IPS-NIHi11 (cell line): ENCODE measurements around the gene ADAMTS12.

Experiments
- DNase-seq: peaks from one replicate; pipeline ENCODE4 v3.0.0; 2012; ENCODE audit warnings: mixed read lengths, low spot score

The ADAMTS12 gene

GRCh38 chr5:33761139-33761538, 130.7 kb downstream of the ADAMTS12 start:
- DNase-seq = peak; percentile 24

GRCh38 chr5:33758737-33759136, 133.1 kb downstream of the ADAMTS12 start:
- DNase-seq = no peak

GRCh38 chr5:33756491-33756890, 135.3 kb downstream of the ADAMTS12 start:
- no peak for DNase-seq

GRCh38 chr5:33755231-33755630, 136.6 kb downstream of the ADAMTS12 start:
- DNase-seq = no peak

GRCh38 chr5:33753704-33754103, 138.1 kb downstream of the ADAMTS12 start:
- no peak for DNase-seq

DNA sequence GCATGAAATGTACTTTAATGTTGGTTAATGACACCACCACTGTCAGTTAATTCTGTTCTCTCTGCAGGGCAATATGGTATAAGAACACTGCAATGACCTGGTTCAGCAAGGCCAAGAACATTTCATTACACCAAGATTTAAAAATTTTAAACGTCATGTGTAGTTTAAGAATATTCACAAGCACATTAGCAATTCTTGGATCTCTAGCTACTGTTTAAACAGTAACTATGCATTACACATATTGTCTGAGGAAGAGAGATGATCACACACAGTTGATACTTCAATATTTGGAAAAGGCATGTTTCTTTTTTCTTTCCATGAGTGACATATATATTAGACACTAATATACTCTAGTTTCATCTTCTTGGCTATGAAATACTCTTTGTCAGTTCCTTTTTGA, 143.0 kb downstream of the ADAMTS12 start:
- DNase-seq = no peak

DNA sequence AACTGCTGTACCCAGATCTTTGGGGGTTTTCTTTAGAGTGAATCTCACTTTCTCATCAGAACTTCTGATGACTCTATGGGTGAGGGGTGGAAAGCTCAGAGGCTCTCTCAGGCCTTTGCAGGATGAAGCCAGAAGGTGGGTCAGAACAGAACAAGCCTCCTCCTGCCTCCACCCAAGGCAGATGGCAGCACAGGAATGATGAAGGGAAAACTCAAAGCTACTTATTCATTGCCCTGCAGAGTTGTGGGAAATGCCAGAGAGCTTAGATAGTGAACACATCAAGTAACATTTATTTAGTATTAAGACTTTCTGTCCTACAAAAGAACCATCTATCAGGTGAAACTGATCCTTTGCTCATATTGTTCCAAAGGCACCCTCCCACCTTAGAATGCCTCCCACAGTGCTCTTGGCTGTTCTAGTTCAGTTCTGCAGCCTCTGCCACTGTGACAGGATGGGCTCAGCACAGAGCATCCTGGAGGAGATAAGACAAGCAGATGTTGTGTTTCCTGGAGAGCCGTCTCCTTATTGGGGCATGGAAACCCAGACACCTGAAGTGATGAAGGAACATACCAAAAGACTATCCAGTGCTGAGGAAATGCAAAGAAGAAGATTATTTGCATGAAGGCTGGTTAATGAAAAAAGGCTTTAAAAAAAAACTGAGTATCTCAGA, 146.6 kb downstream of the ADAMTS12 start:
- no peak for DNase-seq

- no peak for DNase-seq
Measured at GRCh38 chr5:33743099-33743498, 148.7 kb downstream of the ADAMTS12 start.

GRCh38 chr5:33742181-33742580, 149.6 kb downstream of the ADAMTS12 start:
- DNase-seq = no peak

DNA sequence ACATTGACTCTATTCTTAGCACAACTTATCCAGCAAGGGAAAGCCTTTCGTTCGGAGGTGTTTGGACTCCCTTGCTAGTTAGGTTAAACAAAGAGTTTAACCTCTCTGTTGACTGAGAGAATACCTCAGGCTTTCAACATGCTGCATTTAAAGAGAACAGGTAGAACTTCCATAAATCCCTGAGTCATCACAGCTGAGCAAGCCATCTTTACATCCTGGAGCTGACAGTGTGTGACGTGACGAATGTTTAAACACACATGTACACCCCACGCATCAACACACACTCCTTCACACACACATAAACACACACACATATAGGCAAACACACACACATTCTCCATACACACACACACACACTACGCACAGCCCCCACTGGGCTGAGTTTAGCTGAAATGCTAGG, 152.8 kb downstream of the ADAMTS12 start:
- DNase-seq = no peak

DNA sequence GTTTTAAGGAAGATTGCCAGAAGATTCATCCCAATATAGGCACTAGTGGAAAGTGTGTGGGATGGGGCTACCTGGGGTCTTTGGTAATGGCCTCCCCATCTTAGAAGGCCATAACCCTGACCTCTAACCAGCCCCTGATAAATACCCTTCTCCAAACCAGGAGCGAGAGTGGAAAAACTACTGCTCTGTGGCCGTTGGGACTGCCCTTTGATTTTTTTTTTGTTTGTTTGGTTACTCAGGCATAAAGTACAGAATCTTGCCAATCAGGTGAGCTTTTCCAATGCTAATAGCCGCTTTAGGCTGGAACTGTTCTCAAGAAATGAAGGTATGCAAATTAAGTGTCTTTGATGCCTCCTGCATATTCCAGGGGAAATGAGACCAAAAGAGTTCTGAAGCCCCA, 153.7 kb downstream of the ADAMTS12 start:
- no peak for DNase-seq

DNA sequence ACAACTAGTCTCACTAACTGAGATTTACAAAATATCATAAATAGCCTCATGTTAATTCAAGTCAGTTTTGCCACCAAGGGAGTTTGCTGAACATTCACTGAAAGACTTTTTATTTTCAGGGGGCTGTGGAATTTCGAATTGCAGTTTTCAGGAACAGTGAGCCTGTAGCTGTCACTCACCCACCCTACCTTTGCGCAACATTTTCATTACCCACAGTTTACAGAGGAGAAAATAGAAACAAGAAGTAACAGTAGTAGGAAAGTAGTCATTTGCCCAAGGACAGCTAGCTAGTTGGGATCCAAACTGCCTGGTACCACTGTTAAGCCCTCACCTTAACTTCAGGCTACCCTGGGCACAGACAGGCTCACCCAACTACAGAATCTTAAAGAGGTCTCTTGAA, 154.1 kb downstream of the ADAMTS12 start:
- DNase-seq = no peak

- DNase-seq = no peak
Measured at GRCh38 chr5:33737284-33737683, 154.5 kb downstream of the ADAMTS12 start.

DNA sequence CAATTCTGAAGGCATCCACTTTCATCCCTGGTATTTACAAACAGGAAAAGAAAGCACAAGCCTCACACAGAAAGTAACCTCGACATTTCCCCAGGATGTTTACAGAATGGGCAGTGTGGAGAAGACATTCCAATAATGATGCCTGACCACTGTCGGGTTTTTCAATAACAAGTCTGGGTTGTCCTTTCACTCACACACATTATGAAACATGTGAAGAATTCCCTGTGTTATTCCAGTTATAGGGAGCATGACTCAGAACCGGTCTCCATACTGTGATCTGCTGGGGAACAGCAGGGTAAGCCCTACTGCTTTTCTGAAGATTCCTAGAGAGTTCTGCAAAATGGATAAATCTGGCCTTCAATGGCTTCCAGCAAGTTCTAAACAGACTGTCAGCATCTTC, 155.3 kb downstream of the ADAMTS12 start:
- DNase-seq = no peak

GRCh38 chr5:33735072-33735471, 156.7 kb downstream of the ADAMTS12 start:
- no peak for DNase-seq

GRCh38 chr5:33734537-33734936, 157.3 kb downstream of the ADAMTS12 start:
- no peak for DNase-seq

- DNase-seq = no peak
Measured at GRCh38 chr5:33733225-33733624, 158.6 kb downstream of the ADAMTS12 start.

DNA sequence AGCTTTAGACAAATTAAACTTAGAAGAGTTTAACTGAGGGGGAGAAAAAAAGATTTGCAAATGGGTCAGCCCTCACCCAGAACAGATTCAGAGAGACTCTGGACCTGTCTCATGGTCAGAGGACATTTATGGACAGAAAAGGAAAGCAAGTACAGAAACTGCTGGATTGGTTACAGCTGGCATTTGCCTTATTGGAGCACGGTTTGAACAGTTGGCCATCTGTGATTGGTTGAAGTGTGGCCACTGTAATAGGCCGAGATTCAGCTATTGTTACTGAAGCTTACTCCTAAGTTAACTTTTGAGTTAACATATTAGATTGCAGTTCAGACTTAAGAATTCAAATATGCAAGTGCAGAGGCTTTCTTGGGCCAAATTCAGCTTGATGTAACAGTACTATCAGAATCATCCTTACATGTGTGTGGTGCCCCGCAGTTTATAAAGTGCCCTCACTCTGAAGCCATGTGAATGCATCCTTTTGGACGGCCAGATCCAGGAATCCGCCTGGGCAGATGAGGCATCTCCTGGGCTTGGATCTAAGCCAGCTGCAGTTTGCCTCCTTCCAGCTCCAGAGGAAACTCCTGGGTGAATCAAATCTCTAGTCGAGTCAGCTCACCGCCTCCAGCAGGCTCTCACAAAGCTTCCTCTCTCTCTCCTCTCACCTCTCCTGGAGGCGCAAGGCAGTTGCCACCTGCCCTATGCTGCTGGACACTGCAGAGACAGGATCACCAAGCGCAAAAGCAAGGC, 165.2 kb downstream of the ADAMTS12 start:
- no peak for DNase-seq

DNA sequence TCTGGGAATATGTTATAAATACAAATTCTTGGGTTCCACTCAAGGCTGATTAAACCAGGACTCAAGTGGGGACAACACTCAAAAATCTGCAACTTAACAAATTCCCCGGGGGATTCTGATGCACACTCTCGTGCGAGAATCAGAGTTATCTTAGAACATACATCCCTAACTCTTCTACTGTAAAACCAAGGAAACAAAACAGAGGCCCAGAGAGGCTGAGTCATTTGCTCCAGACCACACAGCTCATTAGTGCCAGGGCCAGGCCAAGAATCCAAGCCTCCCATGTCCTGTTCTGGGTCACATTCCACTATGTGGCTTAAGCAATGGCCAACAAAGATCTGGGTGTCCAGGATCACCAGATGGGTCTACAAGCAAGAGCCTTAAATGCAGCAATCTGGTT, 166.0 kb downstream of the ADAMTS12 start:
- no peak for DNase-seq

DNA sequence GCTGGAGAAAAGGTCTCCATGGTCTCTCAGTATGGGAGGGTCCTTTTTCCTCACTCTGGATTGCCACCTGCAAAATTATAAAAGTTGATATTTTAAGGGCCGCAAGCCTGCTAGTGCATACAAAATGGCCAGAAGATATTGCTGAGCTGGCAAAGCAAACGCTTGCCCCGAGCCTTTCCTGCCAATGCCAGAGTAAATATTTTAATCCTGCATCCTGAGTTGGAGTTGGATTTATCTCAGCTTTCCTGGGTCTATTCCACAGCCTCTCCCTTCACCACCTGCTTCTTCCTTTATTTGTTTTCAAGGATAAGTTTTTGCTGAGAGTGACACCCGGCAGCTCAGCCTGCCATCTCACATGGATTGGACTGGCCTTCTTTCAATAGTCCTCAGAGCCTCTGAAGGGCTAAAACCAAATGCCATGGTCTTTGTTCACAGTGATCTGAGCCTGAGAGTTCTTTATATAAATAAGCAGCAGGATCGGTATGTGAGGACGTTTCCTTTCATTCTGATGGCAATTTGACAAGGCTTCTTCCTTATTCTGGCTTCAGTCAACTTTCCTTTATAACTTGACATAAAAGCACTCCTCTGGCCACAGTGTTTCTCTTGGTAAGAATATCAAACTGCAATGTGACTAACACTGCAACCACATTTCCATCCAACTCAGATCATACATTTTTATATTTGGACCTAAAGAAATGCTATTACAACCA, 170.1 kb downstream of the ADAMTS12 start:
- DNase-seq = no peak

GRCh38 chr5:33720176-33720575, 171.6 kb downstream of the ADAMTS12 start:
- DNase-seq = no peak

GRCh38 chr5:33719769-33720168, 172.0 kb downstream of the ADAMTS12 start:
- no peak for DNase-seq

- DNase-seq = no peak
Measured at GRCh38 chr5:33715661-33716060, 176.1 kb downstream of the ADAMTS12 start.
